Stimulated activated CD8-positive, alpha-beta memory T cell treated with anti-CD3 and anti-CD28 coated beads, Interleukin-12 subunit alpha, Interleukin-12 subunit beta, amount 100 ng/mL, for 24 hours (primary cell): ENCODE results near the gene KLHL4.
"Not testable (repeated sequence)": the region's sequence is repeated elsewhere in the genome, so short reads cannot be mapped to it uniquely, and the experiment has no call there.

Source experiments
- DNase-seq: peaks from one replicate; pipeline ENCODE4 v3.0.0-alpha.2; 2020; ENCODE audit errors: extremely low read depth

Gene KLHL4

GRCh38 chrX:87517571-87518141 lies at the start of gene KLHL4:
Gene KLHL4, plus strand, starts transcription at chrX:87517802. Its CDS starts 92 bp downstream, at chrX:87517894.
- no peak for DNase-seq

DNA sequence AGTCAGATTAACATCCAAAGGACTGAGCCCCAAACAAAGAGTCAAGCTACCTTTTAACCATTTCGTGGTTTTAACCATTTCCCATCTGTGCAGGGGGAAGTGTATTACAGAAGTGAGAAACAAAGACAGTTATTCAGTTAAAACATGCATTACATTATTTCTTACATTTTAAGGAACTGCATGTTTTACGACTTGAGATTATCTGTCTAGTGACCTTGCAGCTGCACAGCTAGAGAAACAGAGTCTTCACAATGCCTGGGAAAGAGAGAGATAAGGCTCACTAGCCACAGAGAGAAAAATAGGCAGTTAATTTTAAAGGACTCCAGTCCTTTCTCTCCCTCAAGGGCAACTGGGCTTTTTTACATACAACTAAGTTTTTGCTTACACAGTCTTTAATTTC lies 48.7 kb upstream of the KLHL4 start:
- no peak for DNase-seq

DNA sequence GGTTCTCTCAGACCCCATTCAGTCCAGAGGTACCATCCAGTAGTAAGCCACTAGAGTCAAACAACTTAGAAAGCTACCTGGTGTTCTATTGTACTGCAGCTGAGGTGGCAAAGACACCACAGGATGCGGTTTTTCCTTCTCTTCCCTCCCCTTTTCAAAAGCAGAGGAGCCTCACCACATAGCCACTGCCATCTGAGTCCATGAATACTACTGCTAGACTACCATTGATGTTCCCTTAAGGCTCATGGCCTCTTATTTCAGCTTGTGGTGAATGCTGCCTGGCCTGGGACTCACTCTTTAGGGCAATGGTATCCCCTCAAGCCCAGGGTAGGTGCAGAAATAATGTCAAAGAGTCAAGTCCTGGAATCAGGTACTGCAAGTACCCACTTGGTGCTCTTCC lies 41.8 kb upstream of the KLHL4 start:
- DNase-seq, result no peak

GRCh38 chrX:87478703-87479102 lies 38.9 kb upstream of the KLHL4 start:
- not testable (repeated sequence) for DNase-seq

DNA sequence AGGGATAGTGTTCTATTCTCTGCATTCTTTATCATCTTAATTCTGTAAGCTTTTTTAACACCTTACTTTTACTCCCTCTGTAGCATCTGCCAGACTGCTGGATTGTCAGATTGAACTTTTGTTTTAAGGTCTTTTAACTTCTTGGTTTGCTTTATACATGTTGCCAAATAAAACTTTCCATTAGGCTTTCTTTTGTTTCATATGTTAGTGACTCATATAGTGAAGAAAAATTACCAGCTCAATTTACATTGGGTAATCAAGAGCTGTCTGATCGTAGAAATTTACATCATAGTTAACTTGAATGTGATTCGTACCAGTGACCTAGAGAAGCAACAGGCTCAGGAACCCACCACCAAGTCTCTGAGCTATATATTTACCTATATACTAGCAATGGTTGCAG lies 28.5 kb upstream of the KLHL4 start:
- DNase-seq, result no peak

GRCh38 chrX:87515836-87516235 lies 1.8 kb upstream of the KLHL4 start:
- DNase-seq, result no peak

GRCh38 chrX:87516717-87517121 lies 883 bp upstream of the KLHL4 start:
- no peak for DNase-seq

GRCh38 chrX:87518504-87518903 lies 902 bp downstream of the KLHL4 start:
- DNase-seq, result no peak

- DNase-seq, result no peak
Measured at GRCh38 chrX:87525771-87526229, 8.2 kb downstream of the KLHL4 start.

- DNase-seq, result no peak
Measured at GRCh38 chrX:87526281-87526680, 8.7 kb downstream of the KLHL4 start.

- no peak for DNase-seq
Measured at GRCh38 chrX:87528487-87528886, 10.9 kb downstream of the KLHL4 start.

- DNase-seq, result no peak
Measured at GRCh38 chrX:87571964-87572363, 54.4 kb downstream of the KLHL4 start.

- DNase-seq, result no peak
Measured at GRCh38 chrX:87572901-87573300, 55.3 kb downstream of the KLHL4 start.

DNA sequence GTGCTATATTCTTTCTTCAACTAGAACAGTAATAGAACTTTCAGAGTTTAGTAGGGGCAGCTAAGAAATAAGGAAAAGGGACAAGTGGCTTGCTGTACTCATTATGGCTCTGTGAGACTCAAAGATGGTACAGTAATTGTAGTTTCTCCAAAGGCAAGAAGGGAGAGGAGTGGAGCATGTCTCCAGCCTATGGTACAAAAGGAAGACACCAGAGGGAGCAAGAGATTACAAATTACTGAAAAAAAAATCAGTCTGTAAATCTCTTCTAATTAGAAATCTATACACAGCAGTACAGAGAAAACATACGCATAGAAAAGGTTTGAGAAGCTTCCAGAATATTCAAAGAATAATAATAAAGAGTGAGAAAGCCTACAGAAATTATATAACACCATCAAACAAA lies 61.4 kb downstream of the KLHL4 start:
- no peak for DNase-seq

DNA sequence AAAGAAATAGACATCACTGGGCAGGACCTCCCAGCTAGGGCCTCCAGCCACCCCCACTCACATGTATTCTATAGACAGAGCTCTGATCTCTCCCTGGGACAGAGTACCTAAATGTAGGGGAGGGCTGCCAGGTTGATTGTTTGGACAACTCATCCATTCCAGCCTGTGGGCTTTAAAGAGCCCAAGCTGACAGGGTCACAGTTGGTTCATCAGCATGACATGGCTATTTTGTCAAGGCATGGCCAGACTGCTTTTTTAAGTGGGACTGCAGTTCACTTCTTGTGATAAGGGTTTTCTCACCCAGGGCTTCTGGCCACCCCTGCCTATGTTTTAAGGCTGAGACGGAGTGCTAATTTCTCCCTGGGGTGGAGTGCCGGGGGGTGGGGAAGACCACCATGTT lies 63.3 kb downstream of the KLHL4 start:
- no peak for DNase-seq

- DNase-seq, result no peak
Measured at GRCh38 chrX:87582453-87582852, 64.9 kb downstream of the KLHL4 start.

GRCh38 chrX:87583679-87584078 lies 66.1 kb downstream of the KLHL4 start:
- DNase-seq, result no peak

- DNase-seq, result no peak
Measured at GRCh38 chrX:87616371-87616770, 98.8 kb downstream of the KLHL4 start.

DNA sequence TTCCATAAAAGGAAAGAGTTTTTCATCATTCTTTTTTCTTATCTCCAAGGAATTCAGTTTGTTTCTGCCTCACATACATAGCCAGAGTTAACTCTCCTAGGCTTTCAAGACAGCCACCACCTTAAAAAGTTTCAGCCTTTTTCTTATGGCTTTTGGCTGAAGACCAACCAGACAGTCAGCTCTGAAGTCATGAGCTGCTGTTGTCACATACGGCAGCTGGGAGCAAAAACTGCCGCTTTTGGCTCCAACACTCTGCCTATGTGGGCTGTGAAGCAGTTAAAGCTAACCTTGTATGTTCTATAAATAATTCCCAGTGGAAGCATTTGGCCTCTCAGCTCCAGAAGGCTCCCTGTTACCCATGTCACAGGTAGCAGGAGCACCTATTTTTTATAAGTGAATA lies 104.1 kb downstream of the KLHL4 start:
- DNase-seq, result no peak

DNA sequence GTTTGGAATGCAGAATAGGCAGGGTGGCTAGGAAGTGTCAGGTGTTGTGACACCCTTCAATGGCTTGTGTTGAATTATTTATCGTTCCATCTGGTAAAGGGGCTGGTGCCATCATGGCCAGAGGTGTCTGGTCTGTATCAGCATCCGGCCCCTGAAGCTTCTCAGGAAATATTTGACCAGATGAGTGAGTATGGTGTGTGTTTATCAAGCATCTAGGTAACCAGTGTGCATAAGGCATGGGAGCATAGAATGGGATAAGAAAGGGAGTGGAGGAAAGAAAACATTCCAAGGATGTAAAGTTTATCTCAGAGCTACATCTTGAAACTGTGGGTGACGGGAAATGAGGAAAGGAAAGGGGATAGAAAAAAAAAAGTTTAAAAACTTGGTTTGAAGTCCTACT lies 109.4 kb downstream of the KLHL4 start:
- no peak for DNase-seq

- no peak for DNase-seq
Measured at GRCh38 chrX:87634361-87634760, 116.8 kb downstream of the KLHL4 start.

- DNase-seq, result no peak
Measured at GRCh38 chrX:87636533-87636932, 118.9 kb downstream of the KLHL4 start.

DNA sequence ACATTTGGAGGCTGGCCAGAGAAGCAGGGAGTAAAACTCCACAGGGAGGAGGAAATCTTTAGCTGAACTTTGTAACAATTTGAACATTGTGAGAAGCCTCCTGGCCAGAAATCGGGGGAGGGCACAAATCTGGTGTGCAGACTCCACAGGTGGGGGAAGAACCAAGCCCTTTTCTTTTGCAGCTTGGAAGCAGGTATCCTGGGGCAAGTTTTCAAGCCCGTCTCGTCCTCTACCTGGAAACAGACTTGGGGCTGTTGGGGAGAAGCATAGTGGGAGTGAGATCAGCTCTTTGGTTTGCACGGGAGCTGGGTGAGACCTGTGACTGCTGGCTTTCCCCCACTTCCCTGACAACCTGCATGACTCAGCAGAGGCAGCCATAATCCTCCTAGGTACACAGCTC lies 123.8 kb downstream of the KLHL4 start:
- DNase-seq, result not testable (repeated sequence)

- DNase-seq, result no peak
Measured at GRCh38 chrX:87661761-87662160, 144.2 kb downstream of the KLHL4 start.
